Measurements from ENCODE around the gene ADAR. TPM values are rescaled to one million over a fixed set of nuclear protein-coding genes. Genes with fewer than 3 reads are reported as not detected.

Gene ADAR
- total RNA-seq, 4 donors from 2014 or later = 54.3 to 105 (median 73.6) TPM

- TF ChIP-seq POLR2A (IDR thresholded peaks at IDR 0.05) = no peak
- TF ChIP-seq, protein P1, sequence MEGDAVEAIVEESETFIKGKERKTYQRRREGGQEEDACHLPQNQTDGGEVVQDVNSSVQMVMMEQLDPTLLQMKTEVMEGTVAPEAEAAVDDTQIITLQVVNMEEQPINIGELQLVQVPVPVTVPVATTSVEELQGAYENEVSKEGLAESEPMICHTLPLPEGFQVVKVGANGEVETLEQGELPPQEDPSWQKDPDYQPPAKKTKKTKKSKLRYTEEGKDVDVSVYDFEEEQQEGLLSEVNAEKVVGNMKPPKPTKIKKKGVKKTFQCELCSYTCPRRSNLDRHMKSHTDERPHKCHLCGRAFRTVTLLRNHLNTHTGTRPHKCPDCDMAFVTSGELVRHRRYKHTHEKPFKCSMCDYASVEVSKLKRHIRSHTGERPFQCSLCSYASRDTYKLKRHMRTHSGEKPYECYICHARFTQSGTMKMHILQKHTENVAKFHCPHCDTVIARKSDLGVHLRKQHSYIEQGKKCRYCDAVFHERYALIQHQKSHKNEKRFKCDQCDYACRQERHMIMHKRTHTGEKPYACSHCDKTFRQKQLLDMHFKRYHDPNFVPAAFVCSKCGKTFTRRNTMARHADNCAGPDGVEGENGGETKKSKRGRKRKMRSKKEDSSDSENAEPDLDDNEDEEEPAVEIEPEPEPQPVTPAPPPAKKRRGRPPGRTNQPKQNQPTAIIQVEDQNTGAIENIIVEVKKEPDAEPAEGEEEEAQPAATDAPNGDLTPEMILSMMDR (IDR thresholded peaks at IDR 0.05) = no peak
- WGBS, 2 donors = 77 to 86% methylated on average over 10 of the region's 10 CpGs
- no peak overlapping the region for H3K4me3 ChIP-seq (ENCODE audit: low read depth, poor library complexity, severe bottlenecking)
- DNase-seq (ENCODE audit: low spot score in 2 of 2) = no peak
- intact Hi-C loops (cut with DNase I; ENCODE audit: low total_unique reads) = no loop called here
These were observed 35.4 kb downstream of the ADAR start for GRCh38 chr1:154572468-154573167.

DNA sequence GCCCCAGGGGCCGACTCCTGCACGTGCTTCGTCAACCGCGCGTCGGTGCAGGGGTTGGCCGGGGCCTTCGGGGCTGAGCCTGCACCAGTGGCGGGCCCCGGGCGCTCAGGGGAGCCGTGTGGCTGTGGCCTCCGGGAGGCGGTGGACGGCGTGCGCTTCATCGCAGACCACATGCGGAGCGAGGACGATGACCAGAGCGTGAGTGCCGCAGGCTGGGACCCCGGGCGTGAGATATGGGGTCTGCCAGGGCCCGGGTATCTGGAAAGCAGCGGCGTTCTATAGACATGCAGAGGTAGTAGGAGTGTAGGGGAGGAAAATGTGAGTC, 36.1 kb downstream of the ADAR start:
- whole genome bisulfite sequencing, 2 donors = 96 to 97% methylated on average over 26 to 29 of the region's 29 CpGs
- no peak for DNase-seq (ENCODE audit: low spot score in 2 of 2)
- intact Hi-C loops (cut with DNase I; ENCODE audit: low total_unique reads) = no loop called here
- no peak overlapping the region for H3K4me3 ChIP-seq (ENCODE audit: low read depth, poor library complexity, severe bottlenecking)
- TF ChIP-seq, protein P1 (IDR thresholded peaks at IDR 0.05) = no peak
- TF ChIP-seq POLR2A (IDR thresholded peaks at IDR 0.05) = no peak

DNA sequence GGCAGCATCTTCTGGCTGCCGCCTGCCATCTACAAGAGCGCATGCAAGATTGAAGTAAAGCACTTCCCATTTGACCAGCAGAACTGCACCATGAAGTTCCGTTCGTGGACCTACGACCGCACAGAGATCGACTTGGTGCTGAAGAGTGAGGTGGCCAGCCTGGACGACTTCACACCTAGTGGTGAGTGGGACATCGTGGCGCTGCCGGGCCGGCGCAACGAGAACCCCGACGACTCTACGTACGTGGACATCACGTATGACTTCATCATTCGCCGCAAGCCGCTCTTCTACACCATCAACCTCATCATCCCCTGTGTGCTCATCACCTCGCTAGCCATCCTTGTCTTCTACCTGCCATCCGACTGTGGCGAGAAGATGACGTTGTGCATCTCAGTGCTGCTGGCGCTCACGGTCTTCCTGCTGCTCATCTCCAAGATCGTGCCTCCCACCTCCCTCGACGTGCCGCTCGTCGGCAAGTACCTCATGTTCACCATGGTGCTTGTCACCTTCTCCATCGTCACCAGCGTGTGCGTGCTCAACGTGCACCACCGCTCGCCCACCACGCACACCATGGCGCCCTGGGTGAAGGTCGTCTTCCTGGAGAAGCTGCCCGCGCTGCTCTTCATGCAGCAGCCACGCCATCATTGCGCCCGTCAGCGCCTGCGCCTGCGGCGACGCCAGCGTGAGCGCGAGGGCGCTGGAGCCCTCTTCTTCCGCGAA, 36.6 kb downstream of the ADAR start:
- WGBS, 2 donors = 95 to 96% methylated on average over 56 to 57 of the region's 59 CpGs
- intact Hi-C loops (cut with DNase I; ENCODE audit: low total_unique reads) = no loop called here
- DNase-seq (ENCODE audit: low spot score in 2 of 2) = no peak
- H3K4me3 ChIP-seq (ENCODE audit: low read depth, poor library complexity, severe bottlenecking) = no peak overlapping the region
- TF ChIP-seq, protein P1 (IDR thresholded peaks at IDR 0.05) = no peak
- no peak for TF ChIP-seq POLR2A (IDR thresholded peaks at IDR 0.05)

DNA sequence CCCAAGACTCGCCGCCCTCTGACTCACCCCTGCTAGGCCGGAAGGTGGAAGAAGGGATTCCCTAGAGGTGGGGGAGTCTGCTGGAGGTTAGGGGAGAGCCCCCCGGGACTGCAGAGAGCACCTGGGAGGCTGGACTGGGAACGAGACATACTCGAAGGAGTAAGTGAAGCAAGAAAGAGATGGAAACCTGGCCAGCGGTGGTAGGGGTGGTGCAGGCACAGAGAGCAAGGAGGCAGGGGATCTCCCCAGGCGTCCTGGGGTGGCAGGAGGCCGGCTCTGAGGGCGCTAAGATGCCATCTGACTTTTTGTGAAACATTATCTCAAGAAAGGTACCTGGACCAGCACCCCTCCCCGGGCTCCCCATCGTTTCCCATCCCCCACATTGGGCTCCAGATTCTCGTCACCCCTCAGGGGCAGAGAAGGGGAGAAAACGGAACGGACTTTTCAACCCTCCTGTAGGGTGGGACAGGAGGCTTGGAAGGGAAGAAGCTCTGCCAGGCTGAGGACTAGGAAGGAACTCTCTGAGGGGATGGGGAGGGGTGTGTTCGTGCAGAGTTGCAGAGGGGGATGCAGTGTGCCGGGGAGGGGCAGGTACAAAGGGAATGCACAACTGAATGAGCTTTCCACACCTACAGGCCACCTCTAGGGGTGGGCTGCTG, 39.7 kb downstream of the ADAR start:
- TF ChIP-seq, protein P1 (IDR thresholded peaks at IDR 0.05) = no peak
- TF ChIP-seq POLR2A (IDR thresholded peaks at IDR 0.05) = no peak
- intact Hi-C loops (cut with DNase I; ENCODE audit: low total_unique reads) = loop anchor here (5.0 to 10.0 kb wide), 2 partner anchors 307 to 654 kb away; partner anchors contain the start of gene KCNN3
- WGBS, 2 donors = 31 to 33% methylated on average over 15 to 17 of the region's 17 CpGs
- H3K4me3 ChIP-seq (ENCODE audit: low read depth, poor library complexity, severe bottlenecking) = no peak overlapping the region
- DNase-seq (ENCODE audit: low spot score in 2 of 2) = no peak

GRCh38 chr1:154567386-154568156, 40.4 kb downstream of the ADAR start, which contains the start of gene CHRNB2:
Gene CHRNB2 (plus strand): TSS chr1:154567778. CDS start chr1:154568045, 267 bp downstream.
- no peak within 1 kb of the TSS for H3K4me3 ChIP-seq (ENCODE audit: low read depth, poor library complexity, severe bottlenecking)

More at GRCh38 chr1:154567386-154568156, 40.4 kb downstream of the ADAR start, which contains the start of gene CHRNB2:
- intact Hi-C loops (cut with DNase I; ENCODE audit: low total_unique reads) = loop anchor here (5.0 to 10.0 kb wide), 2 partner anchors 307 to 655 kb away; partner anchors contain the start of gene KCNN3
- peak in 1 of 2 donors; percentile 89 for DNase-seq (ENCODE audit: low spot score in 2 of 2)
- TF ChIP-seq POLR2A (IDR thresholded peaks at IDR 0.05) = no peak
- TF ChIP-seq, protein P1 (IDR thresholded peaks at IDR 0.05) = no peak
- 3 to 8% methylated on average over 23 to 33 of the region's 53 CpGs for WGBS, 2 donors

All from lower leg skin (tissue), 4 donors.